Heart left ventricle (tissue), 13 donors: ENCODE data around the gene SMTNL2.

ENCODE experiments used
- CTCF ChIP-seq, 12 donors: fragments of 200-600 bp; sonication (generic) in 4 of 12; IDR thresholded peaks; one replicate each; pipeline versions ENCODE4 v1.5.0 to v1.8.0; 2018 to 2022; ENCODE audit warnings: antibody characterized with exemption in 12 of 12, mild to moderate bottlenecking in 5 of 12
- POLR2A ChIP-seq, 2 donors: fragments of 450-650 bp; IDR thresholded peaks; one replicate each; pipeline ENCODE4 v1.6.1; 2017; ENCODE audit warnings: antibody characterized with exemption in 2 of 2, mild to moderate bottlenecking in 2 of 2, moderate library complexity in 2 of 2
- donor health status: ischemic (EF 13 %, LVEDD 7.1; RV severe dilation, severe dysfunction).
- donor health status: DM: no; HTN: yes; CAD: no.
- donor health status: DM: no; HTN: no; CAD: no.
- donor health status: ischemic (EF 25% LVEDD 6.9; RV normal size, moderate dysfunction).
- donor health status: ischemic (EF 25% LVEDD 5.7; RV mildly dilated, moderate dysfunction).
- donor health status: ischemic (EF 35%, LVEDD 5.7; RV mildly dilated, moderate dysfunction).
- donor health status: nonischemic (EF 11% LVEDD 7.7; RV severe dilation, severe dysfunction).
- donor health status: DM: yes; HTN: yes; CAD: no.
- donor health status: PGD.
- donor health status: ischemic (EF 29% LVEDD 5.4; RV normal size, mild dysfunction).
- donor health status: nonischemic (EF 23%, LVEDD 6.1; RV moderate dilation, normal function).

GRCh38 chr17:4588898-4589625 is 4.7 kb downstream of the SMTNL2 start:
- TF ChIP-seq CTCF (IDR thresholded peaks at IDR 0.05) = no peak
- TF ChIP-seq POLR2A (IDR thresholded peaks at IDR 0.05) = no peak
